Adrenal gland (tissue), 5 donors: ENCODE results near the gene POLR1A.

ENCODE experiments used
- CTCF ChIP-seq, 6 experiments: fragments of 450-650 bp in 4 of 6; fragments of 200-600 bp in 2 of 6; sonication (generic) in 1 of 6; IDR thresholded peaks; 1 replicate in 5 of 6; 2 replicates in 1 of 6; pipeline versions ENCODE4 v1.5.1 to v1.8.0; 2016 to 2021; ENCODE audit warnings: antibody characterized with exemption in 6 of 6, mild to moderate bottlenecking in 2 of 6, moderate library complexity in 1 of 6
- POLR2A ChIP-seq, 2 donors: fragments of 450-650 bp; IDR thresholded peaks; one replicate each; pipeline ENCODE4 v1.6.1; 2017; ENCODE audit warnings: antibody characterized with exemption in 2 of 2, mild to moderate bottlenecking in 2 of 2, moderate library complexity in 1 of 2
- donor health status: DM: no; HTN: no; CAD: no.

GRCh38 chr2:86055314-86055713 lies 50.4 kb downstream of the POLR1A start:
- TF ChIP-seq CTCF (IDR thresholded peaks at IDR 0.05) (no peak), POLR2A (IDR thresholded peaks at IDR 0.05) (no peak)
